ENCODE data around the gene GNAT1.
"Not testable (repeated sequence)": the region's sequence is repeated elsewhere in the genome, so short reads cannot be mapped to it uniquely, and the experiment has no call there.

GNAT1 gene

GRCh38 chr3:50214824-50215223 is 23.4 kb downstream of the GNAT1 start:
- no peak overlapping the region for H3K4me3 Mint-ChIP-seq
- no peaks in the 10 kb centered on the region for H3K9me3 Mint-ChIP-seq
- no peaks in the 10 kb centered on the region for H3K36me3 Mint-ChIP-seq
- no peak overlapping the region for H3K27ac Mint-ChIP-seq
- no peaks in the 10 kb centered on the region for H3K27me3 Mint-ChIP-seq
- H3K4me1 Mint-ChIP-seq = no peaks in the 10 kb centered on the region

GRCh38 chr3:50215529-50215928 is 24.1 kb downstream of the GNAT1 start:
- Mint-ChIP-seq H3K27me3 (no peaks in the 10 kb centered on the region), H3K4me3 (no peak overlapping the region), H3K9me3 (no peaks in the 10 kb centered on the region), H3K4me1 (no peaks in the 10 kb centered on the region), H3K27ac (no peak overlapping the region), H3K36me3 (no peaks in the 10 kb centered on the region)

- H3K4me1 Mint-ChIP-seq = no peaks in the 10 kb centered on the region
- H3K4me3 Mint-ChIP-seq = no peak overlapping the region
- no peaks in the 10 kb centered on the region for H3K36me3 Mint-ChIP-seq
- H3K9me3 Mint-ChIP-seq = no peaks in the 10 kb centered on the region
- no peaks in the 10 kb centered on the region for H3K27me3 Mint-ChIP-seq
- no peak overlapping the region for H3K27ac Mint-ChIP-seq
Observed at GRCh38 chr3:50217681-50218080, 26.3 kb downstream of the GNAT1 start.

GRCh38 chr3:50218448-50218847 is 27.0 kb downstream of the GNAT1 start:
- no peaks in the 10 kb centered on the region for H3K9me3 Mint-ChIP-seq
- H3K36me3 Mint-ChIP-seq = no peaks in the 10 kb centered on the region
- no peak overlapping the region for H3K4me3 Mint-ChIP-seq
- no peaks in the 10 kb centered on the region for H3K27me3 Mint-ChIP-seq
- no peaks in the 10 kb centered on the region for H3K4me1 Mint-ChIP-seq
- no peak overlapping the region for H3K27ac Mint-ChIP-seq

- no peaks in the 10 kb centered on the region for H3K4me1 Mint-ChIP-seq
- H3K27me3 Mint-ChIP-seq = peaks cover 1% of the 10 kb centered on the region
- H3K9me3 Mint-ChIP-seq = no peaks in the 10 kb centered on the region
- H3K27ac Mint-ChIP-seq = no peak overlapping the region
- no peaks in the 10 kb centered on the region for H3K36me3 Mint-ChIP-seq
- H3K4me3 Mint-ChIP-seq = no peak overlapping the region
Observed at GRCh38 chr3:50219285-50219684, 27.9 kb downstream of the GNAT1 start.

GRCh38 chr3:50220109-50220508 is 28.7 kb downstream of the GNAT1 start:
- no peaks in the 10 kb centered on the region for H3K9me3 Mint-ChIP-seq
- H3K4me3 Mint-ChIP-seq = no peak overlapping the region
- peaks cover 1% of the 10 kb centered on the region for H3K27me3 Mint-ChIP-seq
- no peaks in the 10 kb centered on the region for H3K4me1 Mint-ChIP-seq
- H3K27ac Mint-ChIP-seq = no peak overlapping the region
- no peaks in the 10 kb centered on the region for H3K36me3 Mint-ChIP-seq

- Mint-ChIP-seq H3K9me3 (no peaks in the 10 kb centered on the region), H3K4me1 (peaks cover 3% of the 10 kb centered on the region), H3K27ac (no peak overlapping the region), H3K36me3 (no peaks in the 10 kb centered on the region), H3K4me3 (no peak overlapping the region), H3K27me3 (peaks cover 1% of the 10 kb centered on the region)
Observed at GRCh38 chr3:50221051-50221410, 29.6 kb downstream of the GNAT1 start.

- H3K27ac Mint-ChIP-seq = no peak overlapping the region
- H3K36me3 Mint-ChIP-seq = no peaks in the 10 kb centered on the region
- peaks cover 5% of the 10 kb centered on the region for H3K4me1 Mint-ChIP-seq
- no peak overlapping the region for H3K4me3 Mint-ChIP-seq
- H3K27me3 Mint-ChIP-seq = peaks cover 1% of the 10 kb centered on the region
- H3K9me3 Mint-ChIP-seq = no peaks in the 10 kb centered on the region
Observed at GRCh38 chr3:50221411-50222168, 30.2 kb downstream of the GNAT1 start.

GRCh38 chr3:50222169-50222528 is 30.7 kb downstream of the GNAT1 start:
- Mint-ChIP-seq H3K27ac (no peak overlapping the region), H3K9me3 (no peaks in the 10 kb centered on the region), H3K4me1 (peaks cover 9% of the 10 kb centered on the region), H3K27me3 (peaks cover 1% of the 10 kb centered on the region), H3K36me3 (no peaks in the 10 kb centered on the region), H3K4me3 (no peak overlapping the region)

- Mint-ChIP-seq H3K9me3 (no peaks in the 10 kb centered on the region), H3K27ac (peak overlapping the region; percentile 81), H3K4me1 (peaks cover 25% of the 10 kb centered on the region), H3K27me3 (peaks cover 1% of the 10 kb centered on the region), H3K36me3 (no peaks in the 10 kb centered on the region), H3K4me3 (no peak overlapping the region)
Observed at GRCh38 chr3:50224639-50225038, 33.2 kb downstream of the GNAT1 start.

- Mint-ChIP-seq H3K27me3 (peaks cover 1% of the 10 kb centered on the region), H3K36me3 (no peaks in the 10 kb centered on the region), H3K27ac (peak overlapping the region; percentile 94), H3K4me1 (peaks cover 25% of the 10 kb centered on the region), H3K4me3 (peak overlapping the region; percentile 95), H3K9me3 (no peaks in the 10 kb centered on the region)
Observed at GRCh38 chr3:50226888-50227389, 35.5 kb downstream of the GNAT1 start.

- peak overlapping the region; percentile 95 for H3K4me3 Mint-ChIP-seq
- H3K27me3 Mint-ChIP-seq = peaks cover 1% of the 10 kb centered on the region
- no peaks in the 10 kb centered on the region for H3K9me3 Mint-ChIP-seq
- H3K36me3 Mint-ChIP-seq = no peaks in the 10 kb centered on the region
- H3K27ac Mint-ChIP-seq = peak overlapping the region; percentile 94
- peaks cover 25% of the 10 kb centered on the region for H3K4me1 Mint-ChIP-seq
Observed at GRCh38 chr3:50227390-50228183, 36.2 kb downstream of the GNAT1 start.

- Mint-ChIP-seq H3K4me1 (peaks cover 25% of the 10 kb centered on the region), H3K27ac (peak overlapping the region; percentile 90), H3K4me3 (peak overlapping the region; percentile 95)
- not testable (repeated sequence) for H3K36me3 Mint-ChIP-seq, H3K27me3 Mint-ChIP-seq, H3K9me3 Mint-ChIP-seq
Observed at GRCh38 chr3:50228184-50228763, 36.9 kb downstream of the GNAT1 start.

- H3K27me3 Mint-ChIP-seq = no peaks in the 10 kb centered on the region
- no peaks in the 10 kb centered on the region for H3K9me3 Mint-ChIP-seq
- H3K4me3 Mint-ChIP-seq = peak overlapping the region; percentile 53
- no peak overlapping the region for H3K27ac Mint-ChIP-seq
- H3K4me1 Mint-ChIP-seq = peaks cover 27% of the 10 kb centered on the region
- H3K36me3 Mint-ChIP-seq = no peaks in the 10 kb centered on the region
Observed at GRCh38 chr3:50229490-50229889, 38.1 kb downstream of the GNAT1 start.

- Mint-ChIP-seq H3K27me3 (no peaks in the 10 kb centered on the region), H3K27ac (no peak overlapping the region), H3K36me3 (no peaks in the 10 kb centered on the region), H3K9me3 (no peaks in the 10 kb centered on the region), H3K4me3 (no peak overlapping the region), H3K4me1 (peaks cover 27% of the 10 kb centered on the region)
Observed at GRCh38 chr3:50230104-50230793, 38.8 kb downstream of the GNAT1 start.

GRCh38 chr3:50230794-50231125 is 39.4 kb downstream of the GNAT1 start:
- H3K27ac Mint-ChIP-seq = peak overlapping the region; percentile 31
- H3K4me3 Mint-ChIP-seq = no peak overlapping the region
- H3K27me3 Mint-ChIP-seq = no peaks in the 10 kb centered on the region
- peaks cover 32% of the 10 kb centered on the region for H3K4me1 Mint-ChIP-seq
- no peaks in the 10 kb centered on the region for H3K36me3 Mint-ChIP-seq
- H3K9me3 Mint-ChIP-seq = no peaks in the 10 kb centered on the region

Measured in activated naive CD4-positive, alpha-beta T cell treated with anti-CD3 and anti-CD28 coated beads, Interleukin-2, amount 50 U/mL, for 24 hours (primary cell).